GM12878 (cell line): Measurements from ENCODE around the gene DUSP7. TPM values are rescaled to one million over a fixed set of nuclear protein-coding genes. Genes with fewer than 3 reads are reported as not detected.

Source experiments
- ATAC-seq: fragments of 200-7000 bp; cut with Tn5 transposase; 3 replicates; pipeline ENCODE4 v1.9.1; 2020; ENCODE audit warnings: mild to moderate bottlenecking, moderate library complexity
- BruUV-seq: library from RNA; stranded (reverse); fragments of 400-500 nt; replicated peaks from 2 replicates; lab custom pipeline; 2021; lab: Mats Ljungman, UMichigan
- CTCF ChIA-PET: fragments of 300-600 bp; sonication (Branson Sonifier 250); formaldehyde crosslinking; extraction: SDS; loops from one replicate; lab custom pipeline; 2021; ENCODE audit warnings: inconsistent platforms; lab: Yijun Ruan, JAX
- POLR2A ChIA-PET: fragments of 350-600 bp; formaldehyde crosslinking; extraction: SDS; loops from one replicate; lab custom pipeline; 2021; ENCODE audit warnings: inconsistent platforms; lab: Charles Lee
- RAD21 ChIA-PET: fragments of 300-600 bp; sonication (Branson Sonifier 250); formaldehyde crosslinking; loops from one replicate; lab custom pipeline; 2023; ENCODE audit warnings: antibody characterized with exemption; ENCODE audit not compliant: unreplicated experiment; lab: Charles Lee
- SMC1A ChIA-PET: fragments of 300-600 bp; sonication (Branson Sonifier 250); formaldehyde crosslinking; loops from one replicate; lab custom pipeline; 2023; ENCODE audit not compliant: unreplicated experiment, uncharacterized antibody; lab: Charles Lee
- DNase-seq: peaks from one replicate; pipeline ENCODE4 v3.0.0-alpha.2; 2011; ENCODE audit warnings: low read depth, low spot score
- FAIRE-seq: peaks from 3 replicates; lab custom pipeline; 2011; peaks lifted over from hg19 to GRCh38; lab: Jason Lieb, UNC
- H2AFZ ChIP-seq: 2 replicates; pipeline ENCODE4 v1.6.0; 2011; ENCODE audit warnings: low read depth, low read length, control low read depth; ENCODE audit not compliant: control insufficient read depth
- H3K27ac ChIP-seq: 2 replicates; pipeline ENCODE4 v1.5.1; 2011; ENCODE audit warnings: control low read depth; ENCODE audit not compliant: control insufficient read depth, insufficient read depth
- H3K27me3 ChIP-seq, 2 experiments: replicated peaks in 1 of 2; 2 replicates each; pipeline versions ENCODE4 v1.6.0 to v1.6.1; 2011; ENCODE audit warnings: low read length in 1 of 2; ENCODE audit not compliant: control insufficient read depth in 2 of 2, insufficient read depth in 2 of 2
- H3K36me3 ChIP-seq, 2 experiments: 2 replicates each; pipeline ENCODE4 v1.5.1; 2011; ENCODE audit warnings: low read length in 1 of 2; ENCODE audit not compliant: control insufficient read depth in 2 of 2, insufficient read depth in 2 of 2
- H3K4me1 ChIP-seq: 2 replicates; pipeline ENCODE4 v1.6.1; 2011; ENCODE audit warnings: mild to moderate bottlenecking, low read length, moderate library complexity, mixed read lengths; ENCODE audit not compliant: control insufficient read depth, insufficient read depth
- H3K4me2 ChIP-seq: 2 replicates; pipeline ENCODE4 v1.6.0; 2011; ENCODE audit warnings: control low read depth; ENCODE audit not compliant: control insufficient read depth, insufficient read depth
- H3K4me3 ChIP-seq: fragments of 200-600 bp; sonication (generic); 2 replicates; pipeline ENCODE4 v1.5.1; 2016
- H3K79me2 ChIP-seq: 2 replicates; pipeline ENCODE4 v1.6.0; 2011; ENCODE audit warnings: low read length; ENCODE audit not compliant: control insufficient read depth, insufficient read depth
- H3K9ac ChIP-seq: 2 replicates; pipeline ENCODE4 v1.8.0; 2011; ENCODE audit warnings: low read length, control low read depth, mixed read lengths; ENCODE audit not compliant: control insufficient read depth, insufficient read depth
- H3K9me3 ChIP-seq: replicated peaks from 3 replicates; pipeline ENCODE4 v1.5.1; 2011; ENCODE audit warnings: mild to moderate bottlenecking, low read length; ENCODE audit not compliant: control insufficient read depth, insufficient read depth
- H4K20me1 ChIP-seq: 2 replicates; pipeline ENCODE4 v1.6.0; 2011; ENCODE audit not compliant: control insufficient read depth, insufficient read depth
- ATF7 ChIP-seq: fragments of 450-650 bp; IDR thresholded peaks from 2 replicates; pipeline ENCODE4 v1.6.1; 2016; ENCODE audit warnings: low read depth, mild to moderate bottlenecking
- CEBPB ChIP-seq, 2 experiments: fragments of 150-350 bp in 1 of 2; IDR thresholded peaks; 2 replicates each; pipeline ENCODE4 v1.6.1; 2012 to 2014; ENCODE audit warnings: low read depth in 2 of 2, low read length in 2 of 2, borderline replicate concordance in 1 of 2, inconsistent platforms in 1 of 2
- CHD4 ChIP-seq: fragments of 200-600 bp; sonication (generic); IDR thresholded peaks from 2 replicates; pipeline ENCODE4 v1.6.1; 2016; ENCODE audit warnings: mild to moderate bottlenecking
- DPF2 ChIP-seq: fragments of 450-650 bp; IDR thresholded peaks from 2 replicates; pipeline ENCODE4 v1.6.1; 2017; ENCODE audit warnings: mild to moderate bottlenecking
- E2F8 ChIP-seq: fragments of 450-650 bp; IDR thresholded peaks from 2 replicates; pipeline ENCODE4 v1.6.1; 2018; ENCODE audit warnings: mild to moderate bottlenecking, low read depth, moderate library complexity; ENCODE audit not compliant: partially characterized antibody
- IRF4 ChIP-seq: IDR thresholded peaks from 2 replicates; pipeline ENCODE4 v1.6.1; 2011; ENCODE audit warnings: low read depth, low read length
- IRF5 ChIP-seq: fragments of 450-650 bp; IDR thresholded peaks from 2 replicates; pipeline ENCODE4 v1.6.1; 2017; ENCODE audit warnings: borderline replicate concordance
- KDM1A ChIP-seq: fragments of 200-600 bp; sonication (generic); IDR thresholded peaks from 2 replicates; pipeline ENCODE4 v1.6.1; 2016; ENCODE audit warnings: borderline replicate concordance
- MEF2B ChIP-seq: fragments of 450-650 bp; IDR thresholded peaks from 2 replicates; pipeline ENCODE4 v1.6.1; 2018; ENCODE audit warnings: mild to moderate bottlenecking, moderate library complexity; ENCODE audit not compliant: partially characterized antibody, poor library complexity, severe bottlenecking
- MLLT1 ChIP-seq: fragments of 450-650 bp; IDR thresholded peaks from 2 replicates; pipeline ENCODE4 v1.6.1; 2016; ENCODE audit warnings: mild to moderate bottlenecking
- RBBP5 ChIP-seq: fragments of 200-600 bp; sonication (generic); conservative IDR thresholded peaks from 2 replicates; pipeline ENCODE4 v1.6.1; 2016
- TBL1XR1 ChIP-seq: IDR thresholded peaks from 2 replicates; pipeline ENCODE4 v1.6.1; 2012; ENCODE audit warnings: low read depth, low read length, improper control_type of control experiment
- USF1 ChIP-seq: IDR thresholded peaks from 2 replicates; pipeline ENCODE4 v1.6.1; 2011; ENCODE audit warnings: borderline replicate concordance, low read depth, mild to moderate bottlenecking, moderate library complexity, mixed read lengths, low read length; ENCODE audit not compliant: insufficient read depth; ENCODE audit errors: extremely low read length
- WGBS: methylation state at CpG from one replicate; pipeline ENCODE4 v1.1.6; 2016; ENCODE audit warnings: low lambda C conversion rate; ENCODE audit not compliant: insufficient replicate concordance, insufficient coverage; ENCODE audit errors: missing lambda C conversion rate; 5-methylcytosine and 5-hydroxymethylcytosine counted together
- in situ Hi-C: fragments of 300-500 bp; cut with MboI; formaldehyde crosslinking; loops from 9 replicates; pipeline ENCODE4 v1.14.3; 2018; ENCODE audit warnings: mixed read lengths
- intact Hi-C: fragments of 100-400 bp; cut with micrococcal nuclease; formaldehyde crosslinking; loops from one replicate; pipeline ENCODE4 v1.14.2; 2022; ENCODE audit not compliant: unreplicated experiment
- polyA plus RNA-seq, 11 experiments: library from polyadenylated mRNA; depleted of rRNA in 4 of 11; unstranded in 6 of 11; stranded (reverse) in 5 of 11; fragments of >200 nt; fragmentation: Nextera tagmentation in 4 of 11; fragmentation: Illumina TruSeq in 1 of 11; extraction: Ambion mirVana in 4 of 11; extraction: Trizol in 1 of 11; gene quantifications; 1 replicate in 1 of 11; 2 replicates in 10 of 11; pipeline versions ENCODE4 v1.2.1 to v1.2.3, GENCODE V29; 2011 to 2016; ENCODE audit warnings: inconsistent platforms in 2 of 11, missing spikeins in 2 of 11, low read depth in 1 of 11
- total RNA-seq, 4 experiments: library from RNA; depleted of rRNA in 3 of 4; stranded (reverse); fragments of >200 nt in 3 of 4; fragmentation: Illumina TruSeq in 1 of 4; extraction: Trizol in 1 of 4; gene quantifications; 2 replicates each; pipeline versions ENCODE4 v1.2.1 to v1.2.3, GENCODE V29; 2013 to 2021
- TF ChIP-seq, protein P1 (sequence below): fragments of 450-650 bp; formaldehyde crosslinking; IDR thresholded peaks from 2 replicates; pipeline ENCODE4 v1.4.0; 2020; ENCODE audit warnings: mild to moderate bottlenecking, moderate library complexity

DUSP7 gene
- total and polyA plus RNA-seq, 10 of the 15 experiments (the other 5 are each of a cell fraction or from before 2014, with no cell fraction given): 0.73 to 17.0 (median 7.9) TPM

DNA sequence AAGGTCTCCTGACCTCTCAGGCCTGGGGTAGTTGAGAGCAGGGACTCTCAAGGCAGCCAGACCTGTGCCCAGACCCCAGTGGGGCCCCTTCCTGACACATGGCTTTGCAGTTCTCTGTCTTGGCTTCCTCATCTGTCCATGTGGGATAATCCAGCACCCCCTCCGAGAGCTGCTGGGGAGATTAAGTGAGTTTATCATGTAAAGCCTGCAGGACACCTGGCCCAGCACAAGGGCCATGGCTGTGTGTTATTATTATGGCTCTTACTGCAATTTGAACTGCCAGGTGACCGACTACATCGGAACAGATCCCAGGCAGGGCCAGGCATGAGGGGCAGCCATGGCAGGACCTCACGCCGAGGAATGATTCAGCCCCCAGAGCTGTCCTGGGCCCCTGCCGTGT is 12.6 kb downstream of the DUSP7 start:
- RAD21 ChIA-PET: interaction anchor here (0.9 kb wide), 1 partner anchor 9 kb away, joined by 5 read pairs; no protein-coding TSS in a partner anchor
- intact Hi-C loops (no loop called here), in situ Hi-C loops (no loop called here)
- SMC1A ChIA-PET: interaction anchor here (2.5 kb wide), 1 partner anchor 10 kb away, joined by 10 read pairs; no protein-coding TSS in a partner anchor
- Histone ChIP-seq H3K27me3 (no peaks in the 10 kb centered on the region), H3K27ac (no peak overlapping the region), H4K20me1 (no peaks in the 10 kb centered on the region), H3K4me1 (no peaks in the 10 kb centered on the region), H3K9me3 (no peaks in the 10 kb centered on the region), H3K4me3 (no peak overlapping the region), H2AFZ (no peak overlapping the region), H3K4me2 (no peak overlapping the region), H3K36me3 (no peaks in the 10 kb centered on the region), H3K9ac (no peak overlapping the region), H3K79me2 (no peaks in the 10 kb centered on the region)
- POLR2A ChIA-PET: interaction anchor here (1.1 to 1.2 kb wide), 2 partner anchors 10 to 22 kb away, joined by 3 read pairs; no protein-coding TSS in a partner anchor
- ATAC-seq: no peak
- DNase-seq: no peak
- CTCF ChIA-PET: interaction anchor here (0.6 to 3.1 kb wide), 3 partner anchors 9 to 234 kb away, joined by 3 to 16 read pairs (median 3); no protein-coding TSS in a partner anchor
- BruUV-seq: no TSS peak
- FAIRE-seq: no peak
- WGBS: 68% methylated on average over 6 of the region's 6 CpGs
- TF ChIP-seq CEBPB (IDR thresholded peaks at IDR 0.05; ENCODE audit: borderline replicate concordance in 1 of 2, low read depth in 2 of 2, low read length in 2 of 2): no peak
- no peak for TF ChIP-seq E2F8
- TF ChIP-seq IRF5: no peak
- no peak for TF ChIP-seq MEF2B
- TF ChIP-seq KDM1A: no peak
- TF ChIP-seq ATF7: no peak
- TF ChIP-seq USF1: no peak
- no peak for TF ChIP-seq TBL1XR1
- TF ChIP-seq RBBP5: no peak
- TF ChIP-seq CHD4: no peak
- no peak for TF ChIP-seq DPF2
- no peak for TF ChIP-seq MLLT1
- no peak for TF ChIP-seq IRF4
- TF ChIP-seq, protein P1, sequence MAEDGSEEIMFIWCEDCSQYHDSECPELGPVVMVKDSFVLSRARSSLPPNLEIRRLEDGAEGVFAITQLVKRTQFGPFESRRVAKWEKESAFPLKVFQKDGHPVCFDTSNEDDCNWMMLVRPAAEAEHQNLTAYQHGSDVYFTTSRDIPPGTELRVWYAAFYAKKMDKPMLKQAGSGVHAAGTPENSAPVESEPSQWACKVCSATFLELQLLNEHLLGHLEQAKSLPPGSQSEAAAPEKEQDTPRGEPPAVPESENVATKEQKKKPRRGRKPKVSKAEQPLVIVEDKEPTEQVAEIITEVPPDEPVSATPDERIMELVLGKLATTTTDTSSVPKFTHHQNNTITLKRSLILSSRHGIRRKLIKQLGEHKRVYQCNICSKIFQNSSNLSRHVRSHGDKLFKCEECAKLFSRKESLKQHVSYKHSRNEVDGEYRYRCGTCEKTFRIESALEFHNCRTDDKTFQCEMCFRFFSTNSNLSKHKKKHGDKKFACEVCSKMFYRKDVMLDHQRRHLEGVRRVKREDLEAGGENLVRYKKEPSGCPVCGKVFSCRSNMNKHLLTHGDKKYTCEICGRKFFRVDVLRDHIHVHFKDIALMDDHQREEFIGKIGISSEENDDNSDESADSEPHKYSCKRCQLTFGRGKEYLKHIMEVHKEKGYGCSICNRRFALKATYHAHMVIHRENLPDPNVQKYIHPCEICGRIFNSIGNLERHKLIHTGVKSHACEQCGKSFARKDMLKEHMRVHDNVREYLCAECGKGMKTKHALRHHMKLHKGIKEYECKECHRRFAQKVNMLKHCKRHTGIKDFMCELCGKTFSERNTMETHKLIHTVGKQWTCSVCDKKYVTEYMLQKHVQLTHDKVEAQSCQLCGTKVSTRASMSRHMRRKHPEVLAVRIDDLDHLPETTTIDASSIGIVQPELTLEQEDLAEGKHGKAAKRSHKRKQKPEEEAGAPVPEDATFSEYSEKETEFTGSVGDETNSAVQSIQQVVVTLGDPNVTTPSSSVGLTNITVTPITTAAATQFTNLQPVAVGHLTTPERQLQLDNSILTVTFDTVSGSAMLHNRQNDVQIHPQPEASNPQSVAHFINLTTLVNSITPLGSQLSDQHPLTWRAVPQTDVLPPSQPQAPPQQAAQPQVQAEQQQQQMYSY: no peak
